Measurements from ENCODE around the gene TFRC.
"Not testable (repeated sequence)": the region's sequence is repeated elsewhere in the genome, so short reads cannot be mapped to it uniquely, and the experiment has no call there.

Gene TFRC

GRCh38 chr3:196003611-196004010 is 78.3 kb downstream of the TFRC start:
- no peak for DNase-seq (ENCODE audit: low read depth, low spot score)
- H3K4me3 ChIP-seq (ENCODE audit: low read depth, low read length), result no peak overlapping the region
- in situ Hi-C loops (cut with HindIII; ENCODE audit: low sequenced_read_pairs), result no loop called here
- no peak for TF ChIP-seq CTCF (IDR thresholded peaks at IDR 0.05; ENCODE audit: low read depth, low read length)

DNA sequence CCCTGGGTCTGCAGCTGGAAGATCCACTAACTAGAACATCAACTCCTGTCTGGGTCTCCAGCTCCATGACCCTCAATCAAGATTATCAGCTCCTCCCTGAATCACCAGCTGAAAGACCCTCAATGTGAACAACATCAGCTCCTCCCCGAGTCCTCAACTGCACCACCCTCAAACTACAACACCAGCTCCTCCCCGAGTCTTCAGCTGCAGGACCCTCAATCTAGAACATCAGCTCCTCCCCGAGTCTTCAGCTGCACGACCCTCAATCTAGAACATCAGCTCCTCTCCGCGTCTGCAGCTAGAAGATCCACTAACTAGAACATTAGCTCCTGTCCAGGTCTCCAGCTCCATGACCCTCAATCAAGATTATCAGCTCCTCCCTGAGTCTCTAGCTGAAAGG is 79.2 kb downstream of the TFRC start:
- DNase-seq (ENCODE audit: low read depth, low spot score); in situ Hi-C loops (cut with HindIII; ENCODE audit: low sequenced_read_pairs); H3K4me3 ChIP-seq (ENCODE audit: low read depth, low read length): not testable (repeated sequence)

DNA sequence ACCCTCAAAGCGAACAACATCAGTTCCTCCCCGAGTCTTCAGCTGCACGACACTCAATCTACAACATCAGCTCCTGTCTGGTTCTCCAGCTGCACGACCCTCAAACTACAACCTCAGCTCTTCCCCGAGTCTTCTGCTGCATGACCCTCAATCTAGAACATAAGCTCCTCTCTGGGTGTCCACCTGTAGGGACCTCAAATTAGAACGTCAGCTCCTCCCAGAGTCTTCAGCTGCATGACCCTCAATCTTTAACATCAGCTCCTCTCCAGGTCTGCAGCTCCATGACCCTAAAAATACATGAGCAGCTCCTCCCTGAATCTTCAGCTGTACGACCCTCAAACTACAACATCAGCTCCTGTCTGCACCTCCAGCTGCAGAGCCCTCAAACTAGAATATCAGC is 80.7 kb downstream of the TFRC start:
- in situ Hi-C loops (cut with HindIII; ENCODE audit: low sequenced_read_pairs); DNase-seq (ENCODE audit: low read depth, low spot score): not testable (repeated sequence)

DNA sequence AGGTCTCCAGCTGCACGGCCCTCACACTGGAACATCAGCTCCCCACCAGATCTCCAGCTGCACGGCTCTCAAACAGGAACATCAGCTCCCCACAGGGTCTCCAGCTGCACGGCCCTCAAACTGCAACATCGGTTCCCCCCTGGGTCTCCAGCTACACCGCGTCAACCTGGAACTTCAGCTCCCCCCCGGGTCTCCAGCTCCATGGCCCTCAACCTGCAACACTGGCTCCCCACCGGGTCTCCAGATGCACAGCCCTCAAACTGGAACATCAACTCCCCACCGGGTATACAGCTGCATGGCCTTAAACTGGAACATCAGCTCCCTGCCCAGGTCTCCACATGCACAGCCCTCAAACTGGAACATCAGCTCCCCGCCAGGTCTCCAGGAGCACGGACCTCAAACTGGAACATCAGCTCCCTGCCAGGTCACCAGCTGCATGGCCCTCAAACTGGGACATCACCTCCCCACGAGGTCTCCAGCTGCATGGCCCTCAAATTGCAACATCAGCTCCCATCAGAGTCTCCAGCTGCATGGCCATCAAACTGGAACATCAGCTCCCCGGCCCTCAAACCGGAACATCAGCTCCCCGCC is 81.4 kb downstream of the TFRC start:
- H3K4me3 ChIP-seq (ENCODE audit: low read depth, low read length); DNase-seq (ENCODE audit: low read depth, low spot score); in situ Hi-C loops (cut with HindIII; ENCODE audit: low sequenced_read_pairs): not testable (repeated sequence)

More for the DNA sequence above, 80.7 kb downstream of the TFRC start:
- not testable (repeated sequence) for H3K4me3 ChIP-seq (ENCODE audit: low read depth, low read length)

GRCh38 chr3:195999896-196000295 is 82.0 kb downstream of the TFRC start:
- in situ Hi-C loops (cut with HindIII; ENCODE audit: low sequenced_read_pairs), result no loop called here
- no peak for TF ChIP-seq CTCF (IDR thresholded peaks at IDR 0.05; ENCODE audit: low read depth, low read length)
- DNase-seq (ENCODE audit: low read depth, low spot score), result no peak

More at GRCh38 chr3:195999896-196000295, 82.0 kb downstream of the TFRC start:
- H3K4me3 ChIP-seq (ENCODE audit: low read depth, low read length), result no peak overlapping the region

All from astrocyte of the spinal cord (primary cell).